Diencephalon (tissue), 1 donor: ENCODE results near the gene NSUN4. TPM values are rescaled to one million over a fixed set of nuclear protein-coding genes. Genes with fewer than 3 reads are reported as not detected.

Source experiments
- total RNA-seq: library from RNA; depleted of rRNA; stranded (reverse); fragments of >200 nt; gene quantifications from one replicate; pipeline ENCODE4 v1.2.3, GENCODE V29; 2014

Gene NSUN4
- total RNA-seq = 15.0 TPM

GRCh38 chr1:46340404-46341221 is at the start of gene NSUN4:
Gene NSUN4 (plus strand): TSS chr1:46340807. CDS start chr1:46340827, 20 bp downstream.

GRCh38 chr1:46303038-46303871 is 37.4 kb upstream of the NSUN4 start, which contains the start of the genes LRRC41 and UQCRH:
Gene LRRC41 (minus strand): TSS chr1:46303616. CDS start chr1:46303322, 294 bp downstream.
Gene UQCRH (plus strand): TSS chr1:46303698. CDS start chr1:46303767, 69 bp downstream.

DNA sequence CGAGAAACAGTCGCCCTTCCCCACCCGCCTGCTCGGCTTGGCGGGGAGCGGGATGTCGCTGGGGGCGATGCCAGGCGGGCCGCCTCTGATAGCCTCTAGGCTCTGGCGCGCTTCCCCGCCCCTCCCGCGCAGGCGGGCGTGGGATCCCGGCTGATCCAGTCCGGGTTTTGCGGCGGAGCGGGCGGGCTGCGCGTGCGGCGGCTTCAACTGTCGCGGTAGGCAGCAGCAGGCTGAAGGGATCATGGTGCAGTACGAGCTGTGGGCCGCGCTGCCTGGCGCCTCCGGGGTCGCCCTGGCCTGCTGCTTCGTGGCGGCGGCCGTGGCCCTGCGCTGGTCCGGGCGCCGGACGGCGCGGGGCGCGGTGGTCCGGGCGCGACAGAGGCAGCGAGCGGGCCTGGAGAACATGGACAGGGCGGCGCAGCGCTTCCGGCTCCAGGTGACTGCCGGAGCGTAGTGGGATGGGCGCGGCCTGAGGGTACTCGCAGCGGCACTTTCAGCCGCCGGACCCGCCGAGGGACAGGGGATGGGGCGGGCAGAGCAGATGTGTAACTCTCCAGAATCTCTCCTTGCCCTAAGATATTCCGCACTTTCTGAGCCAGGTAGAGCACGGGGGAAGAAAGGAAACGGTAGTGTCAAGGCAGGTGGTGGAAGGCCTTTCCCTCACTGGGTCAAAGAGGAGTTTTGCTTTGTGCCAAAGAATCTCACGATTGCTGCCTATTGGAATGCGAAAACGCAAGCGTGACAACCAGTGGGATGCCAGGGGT is 53.7 kb downstream of the NSUN4 start, which contains the start of gene FAAH:
Gene FAAH, plus strand, starts transcription at position 210 of the 764 bp plus-strand sequence. Its CDS starts 32 bp downstream, at position 242.

Other genes with a start within 250 kb of the NSUN4 start
- gene PIK3R3, start 208.2 kb upstream of the NSUN4 start, total RNA-seq = 87.0 TPM
- 0.46 TPM for gene TSPAN1, start 165.7 kb upstream of the NSUN4 start, total RNA-seq
- gene P3R3URF, start 164.3 kb upstream of the NSUN4 start, total RNA-seq = not detected
- gene POMGNT1, start 142.4 kb upstream of the NSUN4 start, total RNA-seq = 60.7 TPM
- gene LURAP1, start 137.5 kb upstream of the NSUN4 start, total RNA-seq = 7.6 TPM
- 2.8 TPM for gene RAD54L, start 93.0 kb upstream of the NSUN4 start, total RNA-seq
- gene LRRC41, start 37.2 kb upstream of the NSUN4 start, total RNA-seq = 54.0 TPM
- 304 TPM for gene UQCRH, start 37.1 kb upstream of the NSUN4 start, total RNA-seq
- 26.8 TPM for gene FAAH, start 53.5 kb downstream of the NSUN4 start, total RNA-seq
- 1.8 TPM for gene DMBX1, start 149.0 kb downstream of the NSUN4 start, total RNA-seq
- 0.69 TPM for gene KNCN, start 210.8 kb downstream of the NSUN4 start, total RNA-seq